RWPE1 (cell line): ENCODE measurements around the gene SBF1.

Source experiments
- CTCF ChIA-PET: fragments of 350-600 bp; sonication (Branson Sonifier 250); formaldehyde crosslinking; extraction: SDS; loops from one replicate; lab custom pipeline; 2021; lab: Yijun Ruan, JAX
- POLR2A ChIA-PET: fragments of 400-600 bp; formaldehyde crosslinking; extraction: SDS; loops from one replicate; lab custom pipeline; 2020; ENCODE audit warnings: antibody characterized with exemption; ENCODE audit not compliant: low non-redundant PET; lab: Yijun Ruan, JAX
- DNase-seq: peaks from one replicate; pipeline ENCODE4 v3.0.0; 2012; ENCODE audit warnings: low spot score
- H3K27ac ChIP-seq: fragments of 450-650 bp; 2 replicates; pipeline ENCODE4 v1.5.1; 2017
- TF ChIP-seq, protein P1 (sequence below): fragments of 450-650 bp; conservative IDR thresholded peaks from 2 replicates; pipeline ENCODE4 v1.5.1; 2017; ENCODE audit warnings: low read depth, mild to moderate bottlenecking

SBF1 gene

DNA sequence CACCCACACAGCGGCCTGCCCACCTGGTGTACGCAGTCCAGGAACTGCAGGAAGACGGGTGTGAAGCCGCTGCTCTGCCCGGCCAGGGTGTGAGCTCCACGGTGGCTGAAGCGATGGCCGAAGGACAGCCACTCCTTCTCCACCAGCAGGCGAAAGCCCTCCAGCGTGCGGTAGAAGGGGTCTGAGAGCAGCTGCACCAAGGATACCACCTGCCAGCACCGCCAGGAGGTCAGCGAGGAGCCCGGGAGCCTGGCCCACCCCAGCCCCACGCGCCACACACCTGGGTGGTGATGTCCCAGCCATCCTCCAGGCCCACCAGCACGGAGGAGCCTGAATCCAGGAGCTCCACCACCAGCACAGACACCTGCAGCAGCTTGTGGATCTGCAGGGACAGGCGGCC lies 19.6 kb downstream of the SBF1 start:
- DNase-seq, result no peak
- TF ChIP-seq, protein P1, sequence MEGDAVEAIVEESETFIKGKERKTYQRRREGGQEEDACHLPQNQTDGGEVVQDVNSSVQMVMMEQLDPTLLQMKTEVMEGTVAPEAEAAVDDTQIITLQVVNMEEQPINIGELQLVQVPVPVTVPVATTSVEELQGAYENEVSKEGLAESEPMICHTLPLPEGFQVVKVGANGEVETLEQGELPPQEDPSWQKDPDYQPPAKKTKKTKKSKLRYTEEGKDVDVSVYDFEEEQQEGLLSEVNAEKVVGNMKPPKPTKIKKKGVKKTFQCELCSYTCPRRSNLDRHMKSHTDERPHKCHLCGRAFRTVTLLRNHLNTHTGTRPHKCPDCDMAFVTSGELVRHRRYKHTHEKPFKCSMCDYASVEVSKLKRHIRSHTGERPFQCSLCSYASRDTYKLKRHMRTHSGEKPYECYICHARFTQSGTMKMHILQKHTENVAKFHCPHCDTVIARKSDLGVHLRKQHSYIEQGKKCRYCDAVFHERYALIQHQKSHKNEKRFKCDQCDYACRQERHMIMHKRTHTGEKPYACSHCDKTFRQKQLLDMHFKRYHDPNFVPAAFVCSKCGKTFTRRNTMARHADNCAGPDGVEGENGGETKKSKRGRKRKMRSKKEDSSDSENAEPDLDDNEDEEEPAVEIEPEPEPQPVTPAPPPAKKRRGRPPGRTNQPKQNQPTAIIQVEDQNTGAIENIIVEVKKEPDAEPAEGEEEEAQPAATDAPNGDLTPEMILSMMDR, result no peak
- ChIA-PET CTCF (interaction anchor here (0.6 kb wide), 1 partner anchor 10 kb away, joined by 4 read pairs; no protein-coding TSS in a partner anchor), POLR2A (no interaction called here)
- no peak overlapping the region for H3K27ac ChIP-seq

DNA sequence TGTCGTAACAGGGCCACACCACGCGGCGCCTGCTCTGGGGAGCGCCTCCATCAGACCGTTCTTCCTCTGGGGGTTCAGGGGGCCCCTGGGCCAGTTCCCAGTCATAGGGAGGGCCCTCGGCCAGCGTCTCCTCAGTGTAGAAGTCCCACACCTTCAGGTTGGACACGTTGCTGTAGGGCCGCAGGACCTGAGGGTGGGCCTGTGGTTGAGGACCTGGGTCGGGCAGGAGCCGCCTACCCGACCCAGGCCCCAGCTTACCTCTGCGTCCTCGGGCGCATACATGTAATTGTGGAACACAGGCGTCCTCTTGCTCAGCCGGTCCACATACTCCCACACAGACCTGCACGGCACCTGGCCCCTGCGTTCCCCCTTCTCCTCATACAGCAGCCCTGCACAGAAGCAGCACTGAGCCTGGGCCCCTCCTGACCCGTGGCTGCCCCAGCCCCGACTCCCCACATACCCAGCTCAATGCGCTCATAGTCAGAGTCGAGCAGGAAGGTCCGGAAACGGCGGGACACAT lies 20.2 kb downstream of the SBF1 start:
- TF ChIP-seq, protein P1, result no peak
- POLR2A ChIA-PET, result no interaction called here
- CTCF ChIA-PET, result no interaction called here
- H3K27ac ChIP-seq, result no peak overlapping the region
- DNase-seq, result no peak

DNA sequence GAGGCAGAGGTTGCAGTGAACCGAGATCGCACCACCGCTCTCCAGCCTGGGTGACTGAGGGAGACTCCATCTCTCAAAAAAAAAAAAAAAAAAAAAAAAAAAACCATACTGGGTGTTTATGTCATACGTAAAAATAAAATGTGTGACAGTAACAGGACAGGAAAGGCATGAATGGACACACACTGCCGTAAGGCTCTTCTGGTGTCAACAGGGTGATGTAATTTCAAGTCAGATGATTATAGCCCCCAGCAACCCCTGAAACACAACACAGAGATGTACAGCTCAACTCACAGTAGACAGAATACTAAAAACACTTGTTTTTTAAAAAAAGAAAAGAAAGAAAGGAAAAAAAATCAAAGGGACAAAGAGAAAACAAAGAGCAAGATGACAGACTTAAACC lies 22.2 kb downstream of the SBF1 start:
- TF ChIP-seq, protein P1, result no peak
- POLR2A ChIA-PET, result no interaction called here
- no peak for DNase-seq
- CTCF ChIA-PET, result interaction anchor here (0.6 kb wide), 1 partner anchor 179 kb away, joined by 4 read pairs; no protein-coding TSS in a partner anchor
- H3K27ac ChIP-seq, result no peak overlapping the region

DNA sequence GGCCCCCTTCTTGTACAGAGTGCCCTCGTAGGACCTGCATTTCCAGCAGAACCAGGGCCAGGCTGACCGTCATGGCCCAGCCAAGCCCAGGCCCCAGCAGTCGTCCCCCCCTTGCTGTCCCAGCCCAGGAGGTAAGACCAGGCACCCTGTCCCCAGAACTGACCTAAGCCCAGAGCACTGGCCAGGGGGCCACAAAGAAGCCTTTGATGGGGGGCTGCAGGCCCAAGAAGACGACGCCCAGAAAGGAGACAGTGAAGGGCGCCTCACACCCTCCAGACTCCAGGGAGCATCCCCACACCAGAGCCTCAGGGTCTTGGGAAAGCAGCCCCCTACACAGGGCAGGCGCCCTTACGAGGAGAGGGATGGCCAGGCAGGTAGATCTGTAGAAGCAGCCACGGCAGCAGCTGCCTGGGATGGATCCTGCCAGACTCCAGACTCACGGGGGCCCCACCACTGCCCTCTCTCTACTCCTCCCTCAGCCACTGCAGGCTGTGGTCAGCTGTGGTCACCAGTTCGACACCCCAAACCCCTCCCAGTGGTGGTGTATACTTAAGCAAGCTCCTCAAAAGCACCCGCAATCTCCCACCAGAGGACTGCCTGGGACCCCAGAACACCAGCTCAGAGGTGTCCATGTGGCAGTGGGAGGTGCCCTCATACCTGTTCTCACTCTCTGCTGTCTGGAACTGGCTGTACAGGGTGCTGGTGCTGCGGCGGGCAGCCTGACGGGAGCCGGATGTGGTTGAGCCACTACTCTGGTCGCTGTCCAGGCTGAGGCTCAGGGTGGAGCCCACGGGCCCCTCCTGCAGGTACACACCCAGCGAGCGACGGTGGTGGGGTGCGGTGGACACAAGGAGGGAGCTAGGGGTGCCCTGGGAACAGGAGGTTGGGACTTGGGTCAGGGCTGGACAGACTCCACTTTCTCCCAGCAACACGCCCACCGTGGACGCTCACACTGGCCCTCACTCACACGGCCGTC lies 27.0 kb downstream of the SBF1 start:
- TF ChIP-seq, protein P1, result no peak
- DNase-seq, result no peak
- POLR2A ChIA-PET, result no interaction called here

DNA sequence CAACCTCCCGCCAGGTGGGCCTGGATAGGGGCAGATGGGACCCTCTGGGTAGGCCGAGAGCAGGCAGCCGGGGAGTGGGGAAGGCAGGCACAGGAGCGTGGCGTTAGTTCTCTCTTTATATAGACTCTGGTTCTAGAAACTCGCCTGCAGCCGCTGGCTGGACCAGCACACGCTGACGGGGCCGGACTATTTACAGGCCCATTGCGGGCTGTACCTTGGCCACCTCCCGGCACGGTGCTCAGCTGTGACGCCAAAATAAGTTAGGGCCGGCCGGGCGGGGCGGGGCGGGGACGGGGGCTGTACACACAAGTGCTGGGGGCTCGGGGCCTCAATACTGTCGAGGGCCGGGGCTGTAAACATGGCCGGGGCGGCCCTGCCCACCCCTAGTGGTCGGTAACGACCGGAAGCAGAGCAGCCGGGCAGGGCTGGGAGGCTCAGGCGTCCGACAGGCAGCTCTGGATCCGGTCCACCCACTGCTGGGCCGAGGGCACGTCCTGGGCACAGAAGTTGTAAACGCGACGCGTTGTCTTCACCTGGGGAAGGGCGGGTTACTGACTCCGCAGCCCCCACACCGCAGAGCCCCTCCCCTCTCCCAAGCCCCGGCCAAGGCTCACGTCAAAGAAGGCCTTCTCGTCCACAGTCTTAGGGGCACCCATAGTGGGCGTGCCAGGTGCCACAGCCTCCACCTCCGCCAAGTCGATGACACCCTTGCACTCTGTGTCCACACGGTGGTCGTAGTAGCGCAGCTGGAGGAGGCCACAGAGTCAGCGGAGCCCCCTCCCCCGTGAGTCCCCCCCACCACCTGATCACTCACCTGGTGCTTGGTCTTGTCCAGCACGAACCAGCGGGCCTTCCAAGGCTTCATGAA lies 27.9 kb downstream of the SBF1 start:
- H3K27ac ChIP-seq, result peak overlapping the region; percentile 61; the same call in 1 of the 2 replicates
- ChIA-PET CTCF (no interaction called here), POLR2A (no interaction called here)
- TF ChIP-seq, protein P1, result no peak
- no peak for DNase-seq

More for the DNA sequence above, 27.0 kb downstream of the SBF1 start:
- CTCF ChIA-PET, result interaction anchor here (0.7 kb wide), 1 partner anchor 115 kb away, joined by 3 read pairs; no protein-coding TSS in a partner anchor
- H3K27ac ChIP-seq, result peak overlapping the region; percentile 61
